ENCODE results near the gene GAPDH. TPM values are rescaled to one million over a fixed set of nuclear protein-coding genes. Genes with fewer than 3 reads are reported as not detected.
"Not testable (repeated sequence)": the region's sequence is repeated elsewhere in the genome, so short reads cannot be mapped to it uniquely, and the experiment has no call there.

Gene GAPDH
- total RNA-seq: 1,000 to 10,000 TPM in 5 of 7 donors, 100 to 1,000 TPM in 2; 998 to 1,580 (median 1,404) TPM
- 1,000 to 10,000 TPM; 1,133 to 1,680 (median 1,180) TPM for polyA plus RNA-seq
- long read RNA-seq, donor 1, transcript GAPDH-204 (8 exons, 1,256 nt): minor isoform, 49 of 1,469 reads
- long read RNA-seq, donor 1, transcript GAPDH-201 (9 exons, 1,875 nt): major isoform, 782 of 1,469 reads
- long read RNA-seq, donor 1, partial matches to known transcripts: 619 of 1,469 reads
- long read RNA-seq, donor 1, other reads (novel, unspliced or antisense): 15 of 1,469 reads
- long read RNA-seq, donor 2, transcript GAPDH-204 (8 exons, 1,256 nt): minor isoform, 39 of 1,062 reads
- long read RNA-seq, donor 2, transcript GAPDH-201 (9 exons, 1,875 nt): major isoform, 630 of 1,062 reads
- long read RNA-seq, donor 2, partial matches to known transcripts: 360 of 1,062 reads
- long read RNA-seq, donor 2, other reads (novel, unspliced or antisense): 31 of 1,062 reads

GRCh38 chr12:6533923-6534694 is at the start of gene GAPDH:
Gene GAPDH (plus strand): TSS chr12:6534517. CDS start chr12:6534833, 316 bp downstream.
- H3K4me3 ChIP-seq: peak within 1 kb of the TSS; percentile 92 to 99 (median 96)
- DNase-seq: peak; percentile 97
- H3K9me3 ChIP-seq: no peaks in the 10 kb centered on the region
- intact Hi-C loops (cut with DNase I; ENCODE audit: low total_unique reads): no loop called here
- peaks cover 0 to 66% (median 54%) of the 10 kb centered on the region in 6 donors for H3K36me3 ChIP-seq
- 0 to 1% (median 0%) methylated on average over 45 to 62 of the region's 62 CpGs for WGBS, 5 donors
- no peaks in the 10 kb centered on the region for H3K27me3 ChIP-seq (replicated peaks in 1 of 7)
- peaks cover 44 to 68% (median 61%) of the 10 kb centered on the region in 6 donors for H3K4me1 ChIP-seq
- TF ChIP-seq, protein P1, sequence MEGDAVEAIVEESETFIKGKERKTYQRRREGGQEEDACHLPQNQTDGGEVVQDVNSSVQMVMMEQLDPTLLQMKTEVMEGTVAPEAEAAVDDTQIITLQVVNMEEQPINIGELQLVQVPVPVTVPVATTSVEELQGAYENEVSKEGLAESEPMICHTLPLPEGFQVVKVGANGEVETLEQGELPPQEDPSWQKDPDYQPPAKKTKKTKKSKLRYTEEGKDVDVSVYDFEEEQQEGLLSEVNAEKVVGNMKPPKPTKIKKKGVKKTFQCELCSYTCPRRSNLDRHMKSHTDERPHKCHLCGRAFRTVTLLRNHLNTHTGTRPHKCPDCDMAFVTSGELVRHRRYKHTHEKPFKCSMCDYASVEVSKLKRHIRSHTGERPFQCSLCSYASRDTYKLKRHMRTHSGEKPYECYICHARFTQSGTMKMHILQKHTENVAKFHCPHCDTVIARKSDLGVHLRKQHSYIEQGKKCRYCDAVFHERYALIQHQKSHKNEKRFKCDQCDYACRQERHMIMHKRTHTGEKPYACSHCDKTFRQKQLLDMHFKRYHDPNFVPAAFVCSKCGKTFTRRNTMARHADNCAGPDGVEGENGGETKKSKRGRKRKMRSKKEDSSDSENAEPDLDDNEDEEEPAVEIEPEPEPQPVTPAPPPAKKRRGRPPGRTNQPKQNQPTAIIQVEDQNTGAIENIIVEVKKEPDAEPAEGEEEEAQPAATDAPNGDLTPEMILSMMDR (IDR thresholded peaks at IDR 0.05 in 8 of 11, conservative IDR thresholded peaks at IDR 0.05 in 3 of 11): peak in 3 of 11 experiments; percentile 9 to 22 (median 19)
- TF ChIP-seq POLR2A (IDR thresholded peaks at IDR 0.05) (peak; percentile 51 to 92 (median 85)), POLR2AphosphoS5 (IDR thresholded peaks at IDR 0.05) (peak; percentile 98 to 99 (median 99))
- peak within 1 kb of the TSS; percentile 95 to 99 (median 98) for H3K27ac ChIP-seq

DNA sequence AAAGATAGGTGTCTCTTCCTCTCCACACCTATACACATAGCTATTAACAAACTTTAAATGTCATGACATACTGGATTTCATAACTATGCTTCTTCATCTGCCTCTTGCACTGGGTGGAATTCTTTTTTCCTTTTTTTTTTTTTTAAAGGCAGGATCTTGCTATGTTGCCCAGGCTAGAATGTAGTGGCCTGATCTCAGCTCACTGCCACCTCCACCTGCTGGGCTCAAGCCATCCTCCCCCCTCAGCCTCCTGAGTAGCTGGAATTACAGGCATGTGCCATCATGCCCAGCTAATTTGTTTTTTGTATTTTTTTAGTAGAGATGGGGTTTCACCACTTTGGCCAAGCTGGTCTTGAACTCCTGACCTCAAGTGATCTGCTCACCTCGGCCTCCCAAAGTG is 46.1 kb upstream of the GAPDH start:
- Histone ChIP-seq H3K9me3 (no peaks in the 10 kb centered on the region), H3K27ac (no peak overlapping the region), H3K27me3 (replicated peaks in 1 of 7) (no peaks in the 10 kb centered on the region), H3K36me3 (peaks cover 0 to 20% (median 8%) of the 10 kb centered on the region in 6 donors), H3K4me1 (peaks cover 8 to 18% (median 11%) of the 10 kb centered on the region in 6 donors), H3K4me3 (no peak overlapping the region)
- WGBS, 5 donors: 81 to 91% (median 86%) methylated on average over 1 of the region's 1 CpG
- TF ChIP-seq, protein P1 (IDR thresholded peaks at IDR 0.05 in 8 of 11, conservative IDR thresholded peaks at IDR 0.05 in 3 of 11): no peak
- TF ChIP-seq POLR2A (IDR thresholded peaks at IDR 0.05) (no peak), POLR2AphosphoS5 (IDR thresholded peaks at IDR 0.05) (no peak)
- DNase-seq: no peak
- intact Hi-C loops (cut with DNase I; ENCODE audit: low total_unique reads): no loop called here

- TF ChIP-seq POLR2A (IDR thresholded peaks at IDR 0.05): no peak
- TF ChIP-seq, protein P1 (IDR thresholded peaks at IDR 0.05 in 8 of 11, conservative IDR thresholded peaks at IDR 0.05 in 3 of 11): no peak
- no peak for TF ChIP-seq POLR2AphosphoS5 (IDR thresholded peaks at IDR 0.05)
- H3K27ac ChIP-seq: no peak overlapping the region
- H3K36me3 ChIP-seq: peaks cover 0 to 20% (median 8%) of the 10 kb centered on the region in 6 donors
- no peaks in the 10 kb centered on the region for H3K9me3 ChIP-seq
- H3K4me3 ChIP-seq: no peak overlapping the region
- no peaks in the 10 kb centered on the region for H3K27me3 ChIP-seq (replicated peaks in 1 of 7)
- 75 to 82% (median 77%) methylated on average over 4 of the region's 4 CpGs for WGBS, 5 donors
- DNase-seq: no peak
- peaks cover 9 to 22% (median 15%) of the 10 kb centered on the region in 6 donors for H3K4me1 ChIP-seq
- intact Hi-C loops (cut with DNase I; ENCODE audit: low total_unique reads): no loop called here
Observed at GRCh38 chr12:6489449-6489848, 44.9 kb upstream of the GAPDH start.

DNA sequence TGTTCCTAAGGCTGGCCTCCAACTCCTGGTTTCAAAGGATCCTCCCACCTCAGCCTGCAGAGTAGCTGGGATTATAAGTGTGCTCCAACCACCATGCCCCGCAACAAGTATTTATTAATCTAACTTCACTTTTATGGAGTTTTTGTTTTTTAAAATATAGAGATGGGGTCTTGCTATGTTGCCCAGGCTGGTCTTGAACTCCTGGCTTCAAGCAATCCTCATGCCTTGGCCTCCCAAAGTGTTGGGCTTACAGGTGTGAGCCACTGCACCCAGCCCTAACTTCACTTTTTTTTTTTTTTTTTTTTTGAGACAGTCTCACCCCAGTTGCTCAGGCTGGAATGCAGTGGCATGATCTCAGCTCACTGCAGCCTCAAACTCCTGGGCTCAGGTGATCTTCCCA is 43.6 kb upstream of the GAPDH start:
- Histone ChIP-seq H3K4me1 (peaks cover 21 to 35% (median 27%) of the 10 kb centered on the region in 6 donors), H3K36me3 (peaks cover 0 to 26% (median 8%) of the 10 kb centered on the region in 6 donors)
- H3K4me3 ChIP-seq; H3K27me3 ChIP-seq (replicated peaks in 1 of 7); DNase-seq; H3K27ac ChIP-seq; H3K9me3 ChIP-seq; intact Hi-C loops (cut with DNase I; ENCODE audit: low total_unique reads): not testable (repeated sequence)
- 98 to 100% (median 100%) methylated on average over 1 of the region's 1 CpG for WGBS, 5 donors
